Gastroesophageal sphincter (tissue), 4 donors: ENCODE measurements around the gene FOXD4L1. TPM values are rescaled to one million over a fixed set of nuclear protein-coding genes. Genes with fewer than 3 reads are reported as not detected.
"Not testable (repeated sequence)": the region's sequence is repeated elsewhere in the genome, so short reads cannot be mapped to it uniquely, and the experiment has no call there.

Source experiments
- ATAC-seq: fragments of 150-250 bp; one replicate; pipeline ENCODE4 v1.9.1; 2016; ENCODE audit warnings: mild to moderate bottlenecking, moderate library complexity
- H3K27ac ChIP-seq, 4 donors: fragments of 200-600 bp; sonication (generic) in 3 of 4; 1 replicate in 3 of 4; 2 replicates in 1 of 4; pipeline ENCODE4 v1.5.1; 2016 to 2019
- H3K27me3 ChIP-seq: fragments of 200-600 bp; sonication (generic); one replicate; pipeline ENCODE4 v1.5.1; 2019
- H3K36me3 ChIP-seq, 2 donors: fragments of 200-600 bp; sonication (generic); one replicate each; pipeline ENCODE4 v1.5.1; 2019; ENCODE audit warnings: control low read depth in 1 of 2
- H3K4me1 ChIP-seq, 3 donors: fragments of 200-600 bp; sonication (generic); 1 replicate in 2 of 3; 2 replicates in 1 of 3; pipeline ENCODE4 v1.5.1; 2016 to 2019; ENCODE audit warnings: control low read depth in 2 of 3
- H3K4me3 ChIP-seq, 2 donors: fragments of 200-600 bp; sonication (generic); one replicate each; pipeline ENCODE4 v1.5.1; 2019; ENCODE audit warnings: mild to moderate bottlenecking in 1 of 2, moderate library complexity in 1 of 2
- H3K9me3 ChIP-seq, 3 donors: fragments of 200-600 bp; sonication (generic); one replicate each; pipeline ENCODE4 v1.5.1; 2017 to 2019; ENCODE audit warnings: control low read depth in 2 of 3
- POLR2A ChIP-seq, 2 donors: fragments of 450-650 bp; IDR thresholded peaks; one replicate each; pipeline ENCODE4 v1.6.1; 2017; ENCODE audit warnings: antibody characterized with exemption in 2 of 2, mild to moderate bottlenecking in 2 of 2, moderate library complexity in 1 of 2
- POLR2AphosphoS5 ChIP-seq: sonication (generic); formaldehyde crosslinking; IDR thresholded peaks from one replicate; pipeline ENCODE4 v1.6.1; 2017; ENCODE audit warnings: antibody characterized with exemption
- WGBS, 2 donors: methylation state at CpG; one replicate each; pipeline ENCODE4 v1.1.5; 2018; ENCODE audit warnings: low coverage in 1 of 2; 5-methylcytosine and 5-hydroxymethylcytosine counted together
- total RNA-seq, 4 donors: library from RNA; depleted of rRNA; stranded (reverse); fragments of >200 nt; gene quantifications; one replicate each; pipeline ENCODE4 v1.1.0, GENCODE V29; 2016
- TF ChIP-seq, protein P1 (sequence below), 4 experiments: fragments of 200-600 bp in 2 of 4; fragments of 450-650 bp in 2 of 4; sonication (generic) in 1 of 4; IDR thresholded peaks; one replicate each; pipeline ENCODE4 v1.5.1; 2017 to 2019; ENCODE audit warnings: antibody characterized with exemption in 4 of 4, mild to moderate bottlenecking in 2 of 4, moderate library complexity in 2 of 4

The FOXD4L1 gene
- total RNA-seq, 4 donors from 2014 or later, result 0.50 TPM; not detected in 3

DNA sequence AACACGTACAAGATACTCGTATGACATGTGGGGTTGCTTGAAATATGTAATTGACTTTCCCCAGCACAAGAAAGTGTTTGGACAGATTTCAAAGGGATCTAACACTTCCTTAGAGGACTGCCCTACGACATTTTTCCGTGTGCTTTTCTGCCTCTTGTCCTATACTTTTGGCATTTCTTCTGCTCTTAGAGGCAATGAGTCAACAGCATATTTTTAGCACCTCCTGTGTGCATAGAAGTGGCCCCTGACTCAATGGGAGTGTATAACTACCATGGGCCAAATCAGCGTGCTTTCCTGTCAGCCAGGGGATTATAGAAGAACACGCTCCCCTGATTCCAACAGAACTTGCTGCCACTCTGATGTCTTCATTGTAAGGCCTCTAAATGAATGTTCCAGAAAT lies 38.1 kb downstream of the FOXD4L1 start:
- H3K27me3 ChIP-seq, H3K36me3 ChIP-seq, H3K4me1 ChIP-seq, ATAC-seq, H3K27ac ChIP-seq, H3K9me3 ChIP-seq, H3K4me3 ChIP-seq: not testable (repeated sequence)
- 51 to 71% methylated on average over 2 to 6 of the region's 6 CpGs for WGBS, 2 donors

DNA sequence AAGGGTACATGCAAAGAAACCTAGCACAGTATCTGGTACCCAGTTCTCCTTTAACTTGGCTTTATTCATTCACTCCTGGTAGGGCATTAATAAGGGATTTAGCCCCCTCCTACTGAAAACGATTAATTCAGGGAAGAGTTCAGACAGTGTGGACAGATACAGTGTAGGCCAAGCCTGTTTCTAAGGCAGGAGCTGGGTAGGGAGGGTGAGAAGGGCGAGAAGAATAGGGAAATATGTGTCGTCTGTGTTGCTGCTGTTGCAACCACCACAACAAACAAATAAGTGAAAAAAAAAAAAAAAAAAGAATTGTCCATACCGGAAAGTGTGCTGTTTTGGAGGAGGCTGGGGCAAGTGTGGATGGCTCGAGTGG lies 42.4 kb downstream of the FOXD4L1 start:
- Histone ChIP-seq H3K4me3 (peak overlapping the region in 1 of 2 donors; percentile 85), H3K27ac (peak overlapping the region in 3 of 4 donors; percentile 89 to 97 (median 96))
- H3K9me3 ChIP-seq, H3K36me3 ChIP-seq, H3K27me3 ChIP-seq, H3K4me1 ChIP-seq: not testable (repeated sequence)
- ATAC-seq, result peak; percentile 35
- 0% methylated on average over 3 of the region's 5 CpGs; no CpG with 5 or more reads in 1 of the 2 donors for WGBS, 2 donors

DNA sequence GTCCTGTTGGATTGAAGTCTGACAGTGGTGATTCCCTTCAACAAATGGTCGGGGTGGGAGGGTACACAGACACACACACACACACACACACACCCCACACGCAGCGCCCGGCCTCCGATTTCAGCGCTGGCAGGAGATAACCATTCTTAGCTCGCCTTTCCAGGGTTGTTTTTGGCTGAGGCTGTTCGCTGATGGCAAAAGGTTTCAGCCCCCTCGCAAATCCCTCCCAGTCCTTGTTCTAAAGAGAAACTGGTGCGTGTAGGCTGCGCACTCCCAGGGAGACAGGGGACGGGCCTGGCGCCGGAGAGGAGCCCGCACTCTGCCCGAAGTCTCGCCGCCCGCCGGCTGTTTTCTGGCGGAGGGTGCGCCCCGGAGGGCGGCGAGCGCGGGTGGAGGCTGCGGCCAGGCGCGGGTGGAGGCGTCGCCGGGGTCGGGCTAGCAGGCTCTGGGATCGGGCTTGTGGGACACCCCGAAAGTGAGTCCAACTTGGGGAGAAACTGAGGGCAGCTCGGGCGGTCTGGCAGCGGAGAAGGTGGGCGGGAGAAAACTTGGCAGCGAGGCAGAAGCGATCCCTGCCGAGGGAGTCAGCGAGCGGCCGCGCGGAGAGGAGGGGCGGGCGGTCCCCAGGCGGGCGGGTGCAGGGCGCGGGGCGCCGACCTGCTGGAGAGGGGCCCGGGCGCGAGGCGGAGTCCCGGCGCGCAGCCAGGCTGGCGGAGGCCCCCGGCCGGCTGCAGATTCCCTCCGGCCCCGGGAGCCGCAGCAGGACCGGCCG lies 42.9 kb downstream of the FOXD4L1 start:
- not testable (repeated sequence) for H3K27me3 ChIP-seq, H3K9me3 ChIP-seq, H3K36me3 ChIP-seq, H3K4me1 ChIP-seq
- TF ChIP-seq, protein P1, sequence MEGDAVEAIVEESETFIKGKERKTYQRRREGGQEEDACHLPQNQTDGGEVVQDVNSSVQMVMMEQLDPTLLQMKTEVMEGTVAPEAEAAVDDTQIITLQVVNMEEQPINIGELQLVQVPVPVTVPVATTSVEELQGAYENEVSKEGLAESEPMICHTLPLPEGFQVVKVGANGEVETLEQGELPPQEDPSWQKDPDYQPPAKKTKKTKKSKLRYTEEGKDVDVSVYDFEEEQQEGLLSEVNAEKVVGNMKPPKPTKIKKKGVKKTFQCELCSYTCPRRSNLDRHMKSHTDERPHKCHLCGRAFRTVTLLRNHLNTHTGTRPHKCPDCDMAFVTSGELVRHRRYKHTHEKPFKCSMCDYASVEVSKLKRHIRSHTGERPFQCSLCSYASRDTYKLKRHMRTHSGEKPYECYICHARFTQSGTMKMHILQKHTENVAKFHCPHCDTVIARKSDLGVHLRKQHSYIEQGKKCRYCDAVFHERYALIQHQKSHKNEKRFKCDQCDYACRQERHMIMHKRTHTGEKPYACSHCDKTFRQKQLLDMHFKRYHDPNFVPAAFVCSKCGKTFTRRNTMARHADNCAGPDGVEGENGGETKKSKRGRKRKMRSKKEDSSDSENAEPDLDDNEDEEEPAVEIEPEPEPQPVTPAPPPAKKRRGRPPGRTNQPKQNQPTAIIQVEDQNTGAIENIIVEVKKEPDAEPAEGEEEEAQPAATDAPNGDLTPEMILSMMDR (IDR thresholded peaks at IDR 0.05), result peak in 1 of 4 experiments; percentile 7
- TF ChIP-seq POLR2AphosphoS5 (peak; percentile 74), POLR2A (IDR thresholded peaks at IDR 0.05) (peak; percentile 80 to 81)
- no CpG with 5 or more reads among the region's 71 CpGs for WGBS, 2 donors
- ATAC-seq, result peak; percentile 80
- Histone ChIP-seq H3K4me3 (peak overlapping the region; percentile 55 to 85), H3K27ac (peak overlapping the region; percentile 76 to 97 (median 92))

DNA sequence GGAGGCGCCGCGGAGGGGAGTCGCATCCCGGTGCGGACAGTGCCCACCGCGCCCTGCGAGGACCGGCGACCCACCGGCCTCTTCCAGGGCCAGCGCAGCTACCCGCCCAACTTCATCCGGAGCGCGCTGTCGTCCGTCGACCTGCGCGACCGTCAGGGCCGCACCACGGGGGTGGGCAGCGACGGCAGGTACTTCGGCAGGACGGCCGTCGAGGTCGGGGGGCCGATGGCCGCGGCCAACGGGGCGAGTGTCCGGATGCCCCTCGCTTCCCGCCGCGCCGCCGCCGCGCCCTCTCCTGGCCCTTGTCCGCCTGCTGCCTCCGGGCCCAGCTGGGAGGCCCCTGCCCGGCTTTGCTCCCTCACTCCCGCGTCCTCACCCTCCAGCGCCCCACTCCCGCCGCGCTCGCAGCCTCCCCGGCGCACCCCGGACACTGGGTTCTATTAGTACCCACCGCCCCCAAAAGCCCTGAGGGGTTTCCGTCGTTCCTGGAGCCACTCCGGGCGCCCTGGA lies 43.6 kb downstream of the FOXD4L1 start:
- peak; percentile 57 for ATAC-seq
- H3K27me3 ChIP-seq, H3K36me3 ChIP-seq, H3K9me3 ChIP-seq, H3K4me1 ChIP-seq: not testable (repeated sequence)
- Histone ChIP-seq H3K27ac (peak overlapping the region; percentile 76 to 97 (median 92)), H3K4me3 (peak overlapping the region; percentile 55 to 85)
- TF ChIP-seq, protein P1 (IDR thresholded peaks at IDR 0.05), result peak in 2 of 4 experiments; percentile 19 to 34
- 0 to 2% methylated on average over 4 to 11 of the region's 64 CpGs for WGBS, 2 donors

DNA sequence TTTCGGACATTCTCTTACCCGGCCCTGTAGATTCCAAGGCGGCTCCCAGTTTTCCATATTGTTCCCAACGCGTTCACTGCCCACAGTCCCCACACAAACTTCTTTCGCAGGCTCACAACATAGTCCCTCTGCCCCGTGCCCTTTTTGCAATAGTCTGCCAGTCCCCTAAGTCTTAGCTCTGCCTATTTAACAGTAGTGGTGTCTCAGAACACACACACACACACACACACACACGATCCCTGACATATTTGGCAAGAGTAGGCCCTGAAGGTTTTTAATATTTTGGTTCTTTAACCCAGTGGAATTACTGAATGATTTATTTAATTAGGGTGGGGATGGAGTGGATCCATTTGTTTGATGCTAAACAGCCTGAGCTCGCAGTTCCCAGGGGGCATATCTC lies 44.1 kb downstream of the FOXD4L1 start:
- not testable (repeated sequence) for H3K36me3 ChIP-seq, H3K4me1 ChIP-seq, H3K27me3 ChIP-seq, H3K9me3 ChIP-seq
- Histone ChIP-seq H3K27ac (peak overlapping the region; percentile 76 to 97 (median 92)), H3K4me3 (peak overlapping the region; percentile 55 to 85)
- peak; percentile 24 for ATAC-seq
- WGBS, 2 donors, result 0% methylated on average over 1 of the region's 9 CpGs; no CpG with 5 or more reads in 1 of the 2 donors

Other genes starting within 250 kb of the FOXD4L1 start
- gene PAX8, start 219.7 kb upstream of the FOXD4L1 start, total RNA-seq, result 1 to 10 TPM in 2 of 4 donors, under 1 TPM in 1, not detected in 1; 0.62 to 2.5 (median 1.1) TPM
- gene ZNG1B, start 61.0 kb upstream of the FOXD4L1 start, total RNA-seq, result 10 to 100 TPM; 20.8 to 49.2 (median 36.7) TPM
- gene RABL2A, start 128.6 kb downstream of the FOXD4L1 start, total RNA-seq, result 10 to 100 TPM in 3 of 4 donors, 1 to 10 TPM in 1; 3.0 to 19.9 (median 14.1) TPM